GM12801 (cell line): ENCODE measurements around the gene C17orf75.

Experiments used
- TF ChIP-seq, protein P1 (sequence below): IDR thresholded peaks from one replicate; pipeline ENCODE4 v1.5.1; 2011; ENCODE audit warnings: control low read depth; ENCODE audit not compliant: insufficient read length; ENCODE audit errors: extremely low read depth

Gene C17orf75

DNA sequence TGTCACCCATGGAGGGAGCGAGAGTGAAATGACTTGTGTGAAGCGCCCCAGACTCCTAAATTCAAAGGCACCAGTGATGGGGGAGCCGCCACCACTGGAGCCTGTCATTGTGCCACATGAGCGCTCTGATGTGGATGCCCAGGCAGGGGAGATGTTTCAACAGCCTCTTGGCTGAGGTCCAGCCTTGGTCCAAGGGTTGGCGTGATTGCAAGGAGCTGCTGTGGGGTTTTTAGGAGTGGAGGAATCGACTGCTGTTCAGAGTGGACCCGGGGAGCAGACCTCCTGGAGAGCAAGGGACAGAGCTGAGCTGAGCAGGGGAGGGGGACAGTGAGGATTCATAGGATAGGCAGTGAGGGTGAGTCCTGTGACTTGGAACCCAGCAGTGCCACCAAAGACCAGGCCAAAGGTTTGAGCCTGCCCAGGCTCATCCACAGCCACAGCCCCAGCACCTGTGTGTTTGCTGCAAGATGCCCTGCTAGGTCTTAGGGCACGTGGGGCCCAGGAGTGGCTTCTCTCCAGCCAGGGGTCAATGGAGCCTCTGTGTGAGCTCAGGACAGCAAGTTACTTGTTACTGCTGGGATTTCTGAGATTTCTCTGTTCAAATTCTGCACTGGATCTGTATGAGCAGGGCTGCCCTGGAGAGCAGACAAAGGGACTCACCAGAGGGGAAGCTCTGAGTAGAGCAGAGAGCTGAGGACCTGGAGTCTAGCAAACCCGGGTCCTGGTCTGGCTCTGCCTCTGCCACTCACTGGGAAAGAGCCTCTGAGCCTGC is 56.0 kb downstream of the C17orf75 start:
- TF ChIP-seq, protein P1, sequence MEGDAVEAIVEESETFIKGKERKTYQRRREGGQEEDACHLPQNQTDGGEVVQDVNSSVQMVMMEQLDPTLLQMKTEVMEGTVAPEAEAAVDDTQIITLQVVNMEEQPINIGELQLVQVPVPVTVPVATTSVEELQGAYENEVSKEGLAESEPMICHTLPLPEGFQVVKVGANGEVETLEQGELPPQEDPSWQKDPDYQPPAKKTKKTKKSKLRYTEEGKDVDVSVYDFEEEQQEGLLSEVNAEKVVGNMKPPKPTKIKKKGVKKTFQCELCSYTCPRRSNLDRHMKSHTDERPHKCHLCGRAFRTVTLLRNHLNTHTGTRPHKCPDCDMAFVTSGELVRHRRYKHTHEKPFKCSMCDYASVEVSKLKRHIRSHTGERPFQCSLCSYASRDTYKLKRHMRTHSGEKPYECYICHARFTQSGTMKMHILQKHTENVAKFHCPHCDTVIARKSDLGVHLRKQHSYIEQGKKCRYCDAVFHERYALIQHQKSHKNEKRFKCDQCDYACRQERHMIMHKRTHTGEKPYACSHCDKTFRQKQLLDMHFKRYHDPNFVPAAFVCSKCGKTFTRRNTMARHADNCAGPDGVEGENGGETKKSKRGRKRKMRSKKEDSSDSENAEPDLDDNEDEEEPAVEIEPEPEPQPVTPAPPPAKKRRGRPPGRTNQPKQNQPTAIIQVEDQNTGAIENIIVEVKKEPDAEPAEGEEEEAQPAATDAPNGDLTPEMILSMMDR = no peak

DNA sequence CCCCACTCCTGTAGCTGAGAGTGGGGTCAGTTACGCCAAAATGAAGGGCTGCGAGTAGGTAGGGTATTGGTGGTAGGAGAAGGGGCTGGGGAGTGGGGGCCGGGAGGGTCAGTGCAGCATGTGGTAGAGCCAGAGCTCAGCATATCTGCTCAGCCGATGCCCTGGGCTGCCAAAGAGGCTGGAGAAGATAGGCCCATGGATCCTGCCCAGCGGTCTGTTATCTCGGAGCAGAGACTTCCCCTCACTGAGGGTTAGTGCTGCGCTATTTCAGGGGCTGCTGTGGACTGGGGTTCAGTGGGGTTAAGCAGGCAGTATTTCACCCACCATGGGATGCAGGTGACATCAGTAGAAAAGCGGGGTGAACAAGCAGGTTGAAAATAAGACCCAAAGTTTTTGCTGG is 56.7 kb downstream of the C17orf75 start:
- TF ChIP-seq, protein P1 = no peak

DNA sequence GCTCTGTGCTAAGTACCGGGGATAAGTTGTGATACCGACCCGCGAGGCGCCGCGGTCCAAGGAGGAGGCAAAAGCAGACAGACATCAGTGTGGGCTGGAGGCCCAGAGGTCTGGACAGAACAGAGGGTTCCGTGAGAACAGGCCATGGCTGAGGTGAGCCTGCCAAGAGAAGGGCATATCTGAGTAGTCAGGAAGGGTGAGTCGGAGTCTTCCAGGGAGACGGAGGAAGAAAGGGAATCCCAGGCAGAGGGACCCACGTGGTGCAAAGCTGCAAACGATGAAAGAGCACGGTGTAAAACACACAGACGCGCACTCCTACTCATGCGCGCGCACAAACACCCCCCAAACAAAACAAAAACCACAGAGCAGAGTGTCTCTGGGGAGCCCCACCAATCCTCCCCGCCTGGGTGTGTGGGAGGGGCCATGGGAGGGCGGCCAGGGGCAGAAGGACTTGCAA is 58.2 kb downstream of the C17orf75 start:
- TF ChIP-seq, protein P1 = no peak

DNA sequence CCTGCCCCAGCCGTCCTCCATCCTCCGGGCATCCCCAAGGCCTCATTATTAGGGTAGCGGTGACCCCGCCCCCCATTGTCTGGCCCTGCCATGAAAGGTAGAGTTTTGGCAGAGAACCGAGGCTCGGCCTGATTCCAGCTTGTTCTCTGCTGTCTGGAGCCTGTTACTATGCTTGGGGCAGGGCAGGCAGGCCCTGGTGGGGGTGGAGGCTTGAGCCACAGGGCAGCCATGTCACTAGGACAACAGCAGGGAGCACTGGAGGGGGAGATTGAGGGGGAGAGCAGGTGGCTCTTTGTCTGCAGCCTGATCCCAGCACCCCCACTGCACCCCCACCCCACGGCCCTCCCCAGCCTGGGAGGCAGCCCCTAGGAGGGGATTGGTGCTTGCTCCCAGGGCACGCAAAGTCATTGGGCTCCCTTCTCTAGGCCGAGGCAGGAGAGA is 60.9 kb downstream of the C17orf75 start:
- TF ChIP-seq, protein P1 = no peak

DNA sequence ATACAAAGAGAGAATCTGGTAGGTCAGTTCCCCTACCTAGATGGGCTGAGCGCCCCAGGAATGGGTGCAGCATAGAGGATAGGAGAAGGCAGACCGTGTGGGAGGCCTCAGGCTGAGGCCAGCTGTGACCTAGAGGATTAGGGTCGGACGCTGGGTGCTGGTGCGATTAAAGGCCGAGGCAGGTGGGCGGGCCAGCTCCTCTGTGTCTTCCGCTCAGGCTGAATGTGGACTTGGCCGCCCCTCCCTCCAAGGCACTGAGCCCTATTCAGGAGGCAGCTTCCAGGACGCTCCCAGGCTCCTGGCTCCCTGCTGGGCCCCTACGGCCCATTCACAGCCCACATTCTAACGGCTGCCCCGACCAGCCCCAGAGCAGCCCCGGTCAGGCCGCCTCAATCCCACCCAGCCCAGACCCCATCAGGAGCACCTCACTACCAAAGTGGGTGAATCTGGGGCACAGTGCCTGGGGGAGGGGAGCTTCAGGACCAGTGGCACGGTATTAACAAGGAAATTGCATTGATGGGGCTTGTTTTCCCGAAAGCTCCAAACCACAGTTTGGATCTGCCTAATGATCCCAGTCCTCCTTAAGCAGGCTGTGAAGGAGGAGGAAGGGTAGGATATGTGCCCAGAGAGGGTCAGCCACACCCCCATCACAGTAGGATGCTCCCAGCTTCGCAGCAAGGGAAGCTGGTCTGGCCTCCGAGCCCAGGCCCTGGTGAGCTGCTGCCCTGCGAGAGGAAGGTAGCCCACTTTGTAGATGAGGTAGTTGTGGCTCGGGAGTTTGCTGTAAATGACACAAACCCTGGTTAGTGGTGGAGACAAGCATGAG is 61.9 kb downstream of the C17orf75 start:
- TF ChIP-seq, protein P1 = no peak

DNA sequence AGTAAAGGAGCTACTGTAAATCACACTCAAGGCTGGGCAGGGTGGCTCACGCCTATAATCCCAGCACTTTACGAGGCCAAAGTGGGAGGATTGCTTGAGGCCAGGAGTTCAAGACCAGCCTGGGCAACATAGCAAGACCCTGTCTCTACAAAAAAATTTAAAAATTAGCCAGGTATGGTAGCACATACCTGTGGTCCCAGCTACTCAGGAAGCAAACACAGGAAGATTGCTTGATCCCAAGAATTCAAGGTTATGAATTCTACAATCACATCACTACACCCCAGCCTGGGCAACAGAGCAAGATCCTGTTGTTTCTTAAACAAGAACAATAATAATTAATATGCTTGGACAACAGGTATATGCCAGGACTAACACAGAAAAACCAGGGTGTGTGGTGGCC is 63.2 kb downstream of the C17orf75 start:
- TF ChIP-seq, protein P1 = no peak
